Ovary (tissue), 9 donors: ENCODE measurements around the gene THSD7A. TPM values are rescaled to one million over a fixed set of nuclear protein-coding genes. Genes with fewer than 3 reads are reported as not detected.

Source experiments
- DNase-seq, 5 donors: peaks; one replicate each; pipeline ENCODE4 v3.0.0-alpha.2; 2019 to 2020
- H3K27ac ChIP-seq, 2 donors: fragments of 200-600 bp; one replicate each; pipeline versions ENCODE4 v1.5.1 to v1.8.0; 2019 to 2022
- H3K27me3 ChIP-seq: fragments of 200-600 bp; one replicate; pipeline ENCODE4 v1.8.0; 2022
- H3K36me3 ChIP-seq: fragments of 200-600 bp; sonication (generic); one replicate; pipeline ENCODE4 v1.5.1; 2019
- H3K4me1 ChIP-seq: one replicate; pipeline ENCODE4 v1.8.1; 2013; ENCODE audit warnings: mild to moderate bottlenecking, moderate library complexity; ENCODE audit not compliant: insufficient read depth
- H3K4me3 ChIP-seq: fragments of 200-600 bp; sonication (generic); one replicate; pipeline ENCODE4 v1.5.1; 2017
- H3K9me3 ChIP-seq, 2 donors: fragments of 200-600 bp in 1 of 2; sonication (generic) in 1 of 2; one replicate each; pipeline versions ENCODE4 v1.5.1 to v1.8.1; 2013 to 2019; ENCODE audit warnings: mild to moderate bottlenecking in 1 of 2, moderate library complexity in 1 of 2
- CTCF ChIP-seq, 3 donors: fragments of 450-650 bp in 2 of 3; fragments of 200-600 bp in 1 of 3; IDR thresholded peaks; one replicate each; pipeline versions ENCODE4 v1.5.1 to v1.8.0; 2016 to 2022; ENCODE audit warnings: antibody characterized with exemption in 3 of 3, mild to moderate bottlenecking in 1 of 3
- EP300 ChIP-seq: sonication (generic); formaldehyde crosslinking; IDR thresholded peaks from one replicate; pipeline ENCODE4 v1.6.1; 2017; ENCODE audit warnings: antibody characterized with exemption
- POLR2A ChIP-seq: fragments of 450-650 bp; IDR thresholded peaks from one replicate; pipeline ENCODE4 v1.6.1; 2017; ENCODE audit warnings: antibody characterized with exemption, mild to moderate bottlenecking, moderate library complexity
- WGBS, 3 donors: extraction: QIAGEN DNeasy Blood & Tissue Kit in 1 of 3; methylation state at CpG; one replicate each; pipeline versions ENCODE4 v1.1.5 to v1.1.7; 2013 to 2017; 5-methylcytosine and 5-hydroxymethylcytosine counted together
- intact Hi-C, 4 donors: fragments of 100-400 bp; cut with DNase I; formaldehyde crosslinking; loops; one replicate each; pipeline versions ENCODE4 v1.11.0 to v1.15.1; 2022 to 2023
- polyA plus RNA-seq, 2 donors: library from polyadenylated mRNA; stranded (reverse); fragments of 200-250 nt in 1 of 2; fragments of 350-450 nt in 1 of 2; fragmentation: Illumina TruSeq in 1 of 2; extraction: RNeasy Lipid Tissue Mini Kit (QIAGEN cat#74804) in 1 of 2; gene quantifications; one replicate each; pipeline ENCODE4 v1.2.3, GENCODE V29; 2013 to 2014
- total RNA-seq, 7 donors: library from RNA; depleted of rRNA in 2 of 7; stranded (reverse); fragments of >200 nt in 2 of 7; fragmentation: NEBNext Ultra II Directional in 3 of 7; extraction: Animal tissue kit (Norgen Biotek cat#: 25700) in 3 of 7; gene quantifications; one replicate each; pipeline versions ENCODE4 v1.1.0 to v1.2.4, GENCODE V29; 2016 to 2023
- donor health status: DM: no; HTN: no; CAD: no; lungs with moderate emphysema.
- donor health status: DM: no; HTN: no; CAD: no.
- donor health status: Bipolar disorder and iron deficiency.
- donor health status: DM: yes; HTN: yes; CAD: no.
- donor health status: DM: no; HTN: no; CAD: no.
- donor health status: DM: yes; HTN: yes; CAD: no.

The THSD7A gene
- total and polyA plus RNA-seq, 9 donors = 1.8 to 12.1 (median 3.6) TPM

DNA sequence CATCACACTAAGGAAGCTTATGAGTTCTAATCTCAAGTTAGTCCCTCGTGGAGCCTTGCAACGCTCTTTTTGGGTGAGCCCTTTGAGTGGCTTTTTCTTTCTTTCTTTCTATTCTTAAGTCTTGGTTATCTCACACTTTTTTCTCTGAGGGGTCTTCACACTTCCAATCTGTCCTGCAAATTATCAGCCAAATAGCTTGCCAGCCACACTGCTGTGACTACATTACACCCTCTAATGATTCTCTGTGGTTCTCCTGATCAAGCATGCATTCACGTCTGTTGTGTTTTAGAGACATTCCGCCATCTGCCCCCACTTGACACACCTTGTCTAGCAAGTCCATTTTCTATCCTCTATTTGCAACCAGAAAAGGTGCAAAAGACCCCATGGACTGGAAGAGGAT is 340.2 kb downstream of the THSD7A start:
- Histone ChIP-seq H3K27me3 (no peaks in the 10 kb centered on the region), H3K4me1 (no peaks in the 10 kb centered on the region), H3K9me3 (no peaks in the 10 kb centered on the region), H3K4me3 (no peak overlapping the region), H3K36me3 (no peaks in the 10 kb centered on the region), H3K27ac (no peak overlapping the region)
- intact Hi-C loops = no loop called here
- WGBS, 3 donors = 89 to 92% (median 90%) methylated on average over 4 of the region's 4 CpGs
- no peak for DNase-seq
- no peak for TF ChIP-seq POLR2A
- no peak for TF ChIP-seq EP300
- no peak for TF ChIP-seq CTCF (IDR thresholded peaks at IDR 0.05)

DNA sequence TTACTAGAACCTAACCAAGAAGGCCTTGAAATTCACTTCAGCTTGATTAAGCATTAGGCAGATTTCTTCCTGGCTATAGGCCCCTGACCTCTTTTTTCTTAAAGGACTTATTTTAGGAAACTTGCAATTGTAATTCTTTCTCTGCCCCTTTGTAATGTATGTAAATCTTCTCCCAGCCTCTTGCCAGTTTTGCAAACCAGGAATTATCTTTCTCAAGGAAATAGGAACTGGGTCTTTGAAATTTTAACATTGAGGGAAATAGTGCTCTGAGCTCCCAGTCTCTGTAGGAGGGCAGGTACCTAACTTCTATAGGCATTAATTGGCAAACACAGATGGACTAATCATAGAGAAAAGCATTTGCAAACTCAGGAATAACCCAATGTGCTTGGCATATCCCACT is 342.7 kb downstream of the THSD7A start:
- Histone ChIP-seq H3K4me1 (no peaks in the 10 kb centered on the region), H3K9me3 (no peaks in the 10 kb centered on the region), H3K27ac (no peak overlapping the region), H3K36me3 (no peaks in the 10 kb centered on the region), H3K27me3 (no peaks in the 10 kb centered on the region), H3K4me3 (no peak overlapping the region)
- DNase-seq = no peak
- intact Hi-C loops = no loop called here
- TF ChIP-seq POLR2A (no peak), EP300 (no peak), CTCF (IDR thresholded peaks at IDR 0.05) (no peak)

DNA sequence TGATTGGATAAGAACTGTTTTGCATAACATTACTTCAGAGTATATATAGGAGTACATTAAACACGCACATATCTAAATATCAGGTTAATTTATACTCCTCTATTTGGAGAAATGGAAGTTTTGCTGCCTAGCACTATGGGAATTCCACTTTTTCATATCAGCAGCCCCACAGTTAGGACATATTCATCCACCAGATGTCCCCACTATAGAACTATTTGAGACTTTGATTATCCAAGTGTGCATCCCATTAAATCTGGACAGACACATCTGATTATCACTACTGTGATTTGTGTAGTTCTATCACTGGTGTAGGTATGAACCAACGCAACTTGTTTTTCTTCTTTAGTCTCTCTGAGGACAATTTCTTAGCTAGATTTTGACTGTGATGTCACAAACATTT is 345.7 kb downstream of the THSD7A start:
- TF ChIP-seq POLR2A (no peak), EP300 (no peak), CTCF (IDR thresholded peaks at IDR 0.05) (no peak)
- Histone ChIP-seq H3K36me3 (no peaks in the 10 kb centered on the region), H3K27ac (no peak overlapping the region), H3K27me3 (no peaks in the 10 kb centered on the region), H3K4me3 (no peak overlapping the region), H3K9me3 (no peaks in the 10 kb centered on the region), H3K4me1 (no peaks in the 10 kb centered on the region)
- 38 to 47% (median 38%) methylated on average over 2 of the region's 2 CpGs for WGBS, 3 donors
- intact Hi-C loops = no loop called here
- DNase-seq = no peak

DNA sequence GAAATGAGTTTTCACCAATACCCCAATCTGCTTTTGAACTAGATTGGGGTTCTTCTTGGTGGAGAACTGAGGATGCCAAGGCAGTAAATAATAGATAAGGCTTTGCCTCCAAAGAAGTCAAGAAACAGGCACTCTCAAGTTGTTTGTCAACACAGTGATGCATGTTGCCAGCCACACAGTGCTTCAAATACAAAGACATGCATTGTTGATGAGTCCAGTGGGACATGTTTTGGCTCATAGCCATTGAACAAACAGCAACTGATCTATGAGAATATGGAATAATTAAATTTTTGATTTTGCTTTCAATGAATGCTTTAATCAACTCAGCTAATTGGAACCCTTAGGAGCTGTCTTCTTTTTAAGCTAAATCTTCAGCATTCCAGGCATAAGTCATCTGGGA is 346.4 kb downstream of the THSD7A start:
- H3K4me3 ChIP-seq = no peak overlapping the region
- no peaks in the 10 kb centered on the region for H3K36me3 ChIP-seq
- no peak for TF ChIP-seq CTCF (IDR thresholded peaks at IDR 0.05)
- TF ChIP-seq EP300 = no peak
- TF ChIP-seq POLR2A = no peak
- no peak for DNase-seq
- H3K9me3 ChIP-seq = no peaks in the 10 kb centered on the region
- no peak overlapping the region for H3K27ac ChIP-seq
- intact Hi-C loops = no loop called here
- H3K4me1 ChIP-seq = no peaks in the 10 kb centered on the region
- H3K27me3 ChIP-seq = no peaks in the 10 kb centered on the region

DNA sequence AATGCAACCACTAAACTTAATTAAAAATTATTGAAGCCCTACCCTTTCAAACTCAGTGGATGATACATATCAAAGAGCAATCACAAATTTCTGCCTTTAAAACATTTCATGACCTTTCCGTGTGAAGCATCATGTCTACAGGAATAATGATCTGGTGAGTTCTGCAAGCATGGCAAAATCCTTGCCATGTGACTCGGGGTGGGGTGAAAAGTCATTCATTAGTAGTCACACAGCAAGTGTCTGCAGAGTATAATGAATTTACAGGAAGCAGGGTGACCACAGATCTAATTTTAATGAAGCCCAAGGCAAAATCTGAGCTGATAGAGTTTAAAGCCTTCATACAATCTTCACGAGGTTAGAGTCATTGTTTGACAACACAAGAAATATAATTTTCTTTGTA is 351.9 kb downstream of the THSD7A start:
- Histone ChIP-seq H3K4me3 (no peak overlapping the region), H3K27ac (no peak overlapping the region), H3K9me3 (no peaks in the 10 kb centered on the region), H3K27me3 (no peaks in the 10 kb centered on the region), H3K4me1 (no peaks in the 10 kb centered on the region), H3K36me3 (no peaks in the 10 kb centered on the region)
- WGBS, 3 donors = 76 to 86% (median 76%) methylated on average over 3 of the region's 3 CpGs
- intact Hi-C loops = no loop called here
- DNase-seq = no peak
- TF ChIP-seq POLR2A (no peak), CTCF (IDR thresholded peaks at IDR 0.05) (no peak), EP300 (no peak)
